A549 (cell line): ENCODE results near the gene ERBB3.
"Not testable (repeated sequence)": the region's sequence is repeated elsewhere in the genome, so short reads cannot be mapped to it uniquely, and the experiment has no call there.

ENCODE experiments used
- RFX5 ChIP-seq: fragments of 450-650 bp; IDR thresholded peaks from 2 replicates; pipeline ENCODE4 v1.7.1; 2014; ENCODE audit warnings: antibody characterized with exemption, mild to moderate bottlenecking, moderate library complexity
- TF ChIP-seq, protein P1 (sequence below): fragments of >200 bp; sonication (Bioruptor Twin); formaldehyde crosslinking; IDR thresholded peaks from 3 replicates; pipeline ENCODE4 v1.5.1; 2016

DNA sequence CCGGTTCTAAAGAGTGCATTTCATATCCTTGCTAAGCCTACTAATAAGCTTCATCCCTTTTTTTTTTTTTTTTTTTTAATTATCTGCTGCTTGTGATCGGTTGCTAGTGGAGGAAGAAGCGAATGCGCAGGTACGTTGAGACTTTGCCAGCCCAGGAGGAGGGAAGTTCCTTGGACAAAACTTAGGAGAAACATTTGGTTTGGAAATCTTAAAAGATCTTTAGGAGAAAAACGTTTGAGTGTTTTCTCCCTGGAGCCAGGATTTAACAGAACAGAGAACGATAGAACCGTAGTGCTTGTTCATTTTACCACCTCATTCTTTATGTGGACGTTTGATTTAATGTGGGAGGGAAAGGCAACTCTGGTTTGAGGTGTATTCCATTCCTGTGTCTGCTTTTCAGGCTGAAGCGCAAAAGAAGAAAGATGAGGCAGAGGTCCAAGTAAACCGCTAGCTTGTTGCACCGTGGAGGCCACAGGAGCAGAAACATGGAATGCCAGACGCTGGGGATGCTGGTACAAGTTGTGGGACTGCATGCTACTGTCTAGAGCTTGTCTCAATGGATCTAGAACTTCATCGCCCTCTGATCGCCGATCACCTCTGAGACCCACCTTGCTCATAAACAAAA, 37.2 kb downstream of the ERBB3 start:
- not testable (repeated sequence) for TF ChIP-seq RFX5
- TF ChIP-seq, protein P1, sequence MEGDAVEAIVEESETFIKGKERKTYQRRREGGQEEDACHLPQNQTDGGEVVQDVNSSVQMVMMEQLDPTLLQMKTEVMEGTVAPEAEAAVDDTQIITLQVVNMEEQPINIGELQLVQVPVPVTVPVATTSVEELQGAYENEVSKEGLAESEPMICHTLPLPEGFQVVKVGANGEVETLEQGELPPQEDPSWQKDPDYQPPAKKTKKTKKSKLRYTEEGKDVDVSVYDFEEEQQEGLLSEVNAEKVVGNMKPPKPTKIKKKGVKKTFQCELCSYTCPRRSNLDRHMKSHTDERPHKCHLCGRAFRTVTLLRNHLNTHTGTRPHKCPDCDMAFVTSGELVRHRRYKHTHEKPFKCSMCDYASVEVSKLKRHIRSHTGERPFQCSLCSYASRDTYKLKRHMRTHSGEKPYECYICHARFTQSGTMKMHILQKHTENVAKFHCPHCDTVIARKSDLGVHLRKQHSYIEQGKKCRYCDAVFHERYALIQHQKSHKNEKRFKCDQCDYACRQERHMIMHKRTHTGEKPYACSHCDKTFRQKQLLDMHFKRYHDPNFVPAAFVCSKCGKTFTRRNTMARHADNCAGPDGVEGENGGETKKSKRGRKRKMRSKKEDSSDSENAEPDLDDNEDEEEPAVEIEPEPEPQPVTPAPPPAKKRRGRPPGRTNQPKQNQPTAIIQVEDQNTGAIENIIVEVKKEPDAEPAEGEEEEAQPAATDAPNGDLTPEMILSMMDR = not testable (repeated sequence)
